NT2/D1 (cell line): ENCODE results near the gene TSC2.

Experiments
- DNase-seq: peaks from one replicate; pipeline ENCODE4 v3.0.0-alpha.2; 2011; ENCODE audit warnings: low read depth, low spot score
- H3K27me3 ChIP-seq: 2 replicates; pipeline ENCODE4 v1.6.0; 2011; ENCODE audit warnings: mild to moderate bottlenecking; ENCODE audit not compliant: insufficient read length, insufficient read depth
- H3K36me3 ChIP-seq: 2 replicates; pipeline ENCODE4 v1.6.1; 2011; ENCODE audit warnings: mild to moderate bottlenecking, low read length, mixed read lengths; ENCODE audit not compliant: insufficient read depth, insufficient read length
- H3K4me1 ChIP-seq: 2 replicates; pipeline ENCODE4 v1.5.1; 2011; ENCODE audit not compliant: insufficient read depth, insufficient read length
- H3K4me3 ChIP-seq: 2 replicates; pipeline ENCODE4 v1.5.1; 2011; ENCODE audit warnings: low read depth; ENCODE audit not compliant: insufficient read length
- H3K9ac ChIP-seq: 2 replicates; pipeline ENCODE4 v1.6.0; 2011; ENCODE audit warnings: low read depth; ENCODE audit not compliant: insufficient read length
- H3K9me3 ChIP-seq: 2 replicates; pipeline ENCODE4 v1.5.1; 2011; ENCODE audit warnings: mild to moderate bottlenecking, low read length; ENCODE audit not compliant: insufficient read depth
- SUZ12 ChIP-seq: IDR thresholded peaks from 2 replicates; pipeline ENCODE4 v1.6.1; 2011; ENCODE audit not compliant: insufficient read length, insufficient read depth; ENCODE audit errors: extremely low read depth
- YY1 ChIP-seq: IDR thresholded peaks from 2 replicates; pipeline ENCODE4 v1.6.1; 2011; ENCODE audit not compliant: insufficient read length, insufficient read depth
- ZNF274 ChIP-seq: IDR thresholded peaks from 2 replicates; pipeline ENCODE4 v1.6.1; 2011; ENCODE audit warnings: mild to moderate bottlenecking, low read depth, low read length

Gene TSC2

DNA sequence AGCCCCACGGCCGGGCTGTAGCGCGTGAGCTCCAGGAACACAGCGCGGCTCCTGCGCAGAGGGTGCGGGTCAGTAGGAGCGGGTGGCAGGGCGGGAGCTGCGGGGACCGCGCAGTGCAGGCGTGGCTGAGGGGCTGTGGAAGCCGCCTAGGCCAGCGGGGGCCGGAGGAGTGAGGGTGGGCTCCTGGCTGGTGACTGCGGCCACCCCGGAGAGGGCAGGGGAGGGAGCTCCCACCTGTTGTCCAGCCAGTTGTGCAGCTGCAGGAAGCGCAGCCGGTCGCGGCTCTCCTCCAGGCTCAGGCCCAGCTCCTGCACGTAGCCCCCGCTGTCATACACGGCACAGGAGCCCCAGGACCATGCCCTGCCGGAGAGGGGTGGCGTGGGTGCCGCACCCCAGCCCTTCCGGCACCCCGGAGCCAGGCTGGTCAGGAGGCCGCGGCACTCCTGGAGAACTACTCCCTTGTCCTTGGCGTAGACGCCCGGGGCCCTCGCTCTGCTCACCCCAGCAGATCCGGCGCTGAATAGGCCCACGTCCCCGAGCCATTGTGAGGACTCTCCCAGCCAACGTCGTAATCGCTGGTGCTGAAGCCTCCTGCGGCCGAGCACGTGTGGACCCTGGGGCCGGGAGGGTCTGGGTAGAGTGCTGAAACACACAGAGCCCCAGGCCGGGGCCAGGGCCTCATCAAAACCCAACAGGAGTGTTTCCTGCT, 43.9 kb downstream of the TSC2 start:
- no peak for TF ChIP-seq ZNF274
- TF ChIP-seq YY1: no peak
- TF ChIP-seq SUZ12: no peak
- peaks cover 90% of the 10 kb centered on the region for H3K36me3 ChIP-seq
- H3K9ac ChIP-seq: peak overlapping the region; percentile 83
- peak overlapping the region; percentile 45 for H3K4me3 ChIP-seq
- H3K4me1 ChIP-seq: peaks cover 22% of the 10 kb centered on the region
- no peaks in the 10 kb centered on the region for H3K9me3 ChIP-seq
- DNase-seq: no peak
- no peaks in the 10 kb centered on the region for H3K27me3 ChIP-seq

DNA sequence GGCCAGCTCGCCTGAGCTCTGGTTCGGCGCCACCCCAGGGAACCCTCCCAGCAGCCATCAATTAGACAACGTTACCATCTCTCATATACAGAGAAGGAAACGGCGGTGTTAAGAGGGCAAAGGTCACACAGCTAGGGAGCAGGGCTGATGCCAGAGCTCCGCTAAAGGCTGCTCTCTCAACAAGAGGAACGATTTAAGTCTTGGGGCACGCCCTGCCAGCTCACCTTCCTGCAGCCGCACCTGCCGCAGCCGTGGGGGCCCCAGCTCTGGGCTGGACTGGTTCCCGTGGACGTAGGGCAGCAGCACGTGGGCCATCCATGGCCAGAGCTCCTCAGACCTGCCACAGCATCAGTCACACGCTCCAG, 44.5 kb downstream of the TSC2 start:
- Histone ChIP-seq H3K27me3 (no peaks in the 10 kb centered on the region), H3K9ac (no peak overlapping the region), H3K4me1 (peaks cover 22% of the 10 kb centered on the region), H3K4me3 (no peak overlapping the region), H3K9me3 (no peaks in the 10 kb centered on the region), H3K36me3 (peaks cover 90% of the 10 kb centered on the region)
- no peak for DNase-seq
- no peak for TF ChIP-seq ZNF274
- no peak for TF ChIP-seq YY1
- TF ChIP-seq SUZ12: no peak

- H3K9me3 ChIP-seq: no peaks in the 10 kb centered on the region
- H3K4me1 ChIP-seq: peaks cover 22% of the 10 kb centered on the region
- peaks cover 91% of the 10 kb centered on the region for H3K36me3 ChIP-seq
- TF ChIP-seq SUZ12: no peak
- TF ChIP-seq YY1: no peak
- no peak for TF ChIP-seq ZNF274
- no peaks in the 10 kb centered on the region for H3K27me3 ChIP-seq
- H3K9ac ChIP-seq: no peak overlapping the region
- no peak for DNase-seq
- no peak overlapping the region for H3K4me3 ChIP-seq
Measured at GRCh38 chr16:2092866-2093265, 45.1 kb downstream of the TSC2 start.

DNA sequence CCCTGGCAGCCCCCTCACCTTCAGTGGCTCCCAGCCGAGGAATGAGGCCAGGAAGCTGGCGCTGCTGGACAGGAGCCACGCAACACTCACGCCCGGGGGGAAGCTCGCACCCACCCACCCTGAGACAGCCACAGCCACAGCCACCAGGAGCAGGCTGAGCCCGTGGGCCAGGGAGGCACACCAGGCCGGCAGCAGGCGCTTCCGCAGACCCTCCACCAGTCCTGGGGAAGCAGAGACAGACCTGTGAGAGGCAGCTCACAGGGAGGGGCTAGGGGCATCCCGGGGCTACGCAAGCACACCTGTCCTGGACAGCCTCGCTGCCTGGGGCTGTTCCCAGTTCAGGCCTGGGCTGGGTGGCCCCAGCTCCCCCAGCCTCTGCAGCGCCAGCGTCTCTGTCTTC, 46.0 kb downstream of the TSC2 start:
- peaks cover 82% of the 10 kb centered on the region for H3K36me3 ChIP-seq

DNA sequence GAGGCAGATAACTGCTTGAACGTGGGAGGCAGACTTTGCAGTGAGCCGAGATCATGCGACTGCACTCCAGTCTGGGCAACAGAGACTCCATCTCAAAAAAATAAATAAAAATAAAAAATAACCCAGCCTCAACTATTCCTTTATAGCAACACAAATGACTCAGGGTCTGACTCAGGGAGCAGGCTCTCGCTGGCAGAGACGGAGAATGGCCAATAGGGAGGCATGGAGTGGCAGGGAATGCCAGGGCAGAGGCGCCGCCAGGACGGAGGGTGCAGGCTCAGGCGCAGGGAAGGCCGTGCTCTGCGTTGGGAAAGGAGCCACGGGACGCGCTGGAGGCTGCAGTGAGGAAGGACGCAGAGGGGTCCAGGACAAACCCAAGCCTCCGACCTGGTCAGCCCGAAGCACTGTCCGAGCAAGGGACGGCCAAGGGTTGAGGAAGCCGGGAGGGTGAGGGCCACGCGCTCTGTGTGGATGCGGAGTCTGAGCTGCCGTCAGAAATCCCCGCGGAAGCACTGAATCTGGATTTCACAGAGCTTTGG, 47.6 kb downstream of the TSC2 start:
- peaks cover 77% of the 10 kb centered on the region for H3K36me3 ChIP-seq
- H3K9me3 ChIP-seq: no peaks in the 10 kb centered on the region
- DNase-seq: no peak
- H3K4me3 ChIP-seq: no peak overlapping the region
- TF ChIP-seq YY1 (no peak), ZNF274 (no peak), SUZ12 (no peak)
- no peaks in the 10 kb centered on the region for H3K27me3 ChIP-seq
- no peak overlapping the region for H3K9ac ChIP-seq
- H3K4me1 ChIP-seq: peaks cover 14% of the 10 kb centered on the region

More for the DNA sequence above, 46.0 kb downstream of the TSC2 start:
- TF ChIP-seq SUZ12 (no peak), ZNF274 (no peak), YY1 (no peak)
- no peak overlapping the region for H3K4me3 ChIP-seq
- no peak for DNase-seq
- H3K9me3 ChIP-seq: no peaks in the 10 kb centered on the region
- H3K9ac ChIP-seq: no peak overlapping the region
- no peaks in the 10 kb centered on the region for H3K27me3 ChIP-seq
- peaks cover 22% of the 10 kb centered on the region for H3K4me1 ChIP-seq

DNA sequence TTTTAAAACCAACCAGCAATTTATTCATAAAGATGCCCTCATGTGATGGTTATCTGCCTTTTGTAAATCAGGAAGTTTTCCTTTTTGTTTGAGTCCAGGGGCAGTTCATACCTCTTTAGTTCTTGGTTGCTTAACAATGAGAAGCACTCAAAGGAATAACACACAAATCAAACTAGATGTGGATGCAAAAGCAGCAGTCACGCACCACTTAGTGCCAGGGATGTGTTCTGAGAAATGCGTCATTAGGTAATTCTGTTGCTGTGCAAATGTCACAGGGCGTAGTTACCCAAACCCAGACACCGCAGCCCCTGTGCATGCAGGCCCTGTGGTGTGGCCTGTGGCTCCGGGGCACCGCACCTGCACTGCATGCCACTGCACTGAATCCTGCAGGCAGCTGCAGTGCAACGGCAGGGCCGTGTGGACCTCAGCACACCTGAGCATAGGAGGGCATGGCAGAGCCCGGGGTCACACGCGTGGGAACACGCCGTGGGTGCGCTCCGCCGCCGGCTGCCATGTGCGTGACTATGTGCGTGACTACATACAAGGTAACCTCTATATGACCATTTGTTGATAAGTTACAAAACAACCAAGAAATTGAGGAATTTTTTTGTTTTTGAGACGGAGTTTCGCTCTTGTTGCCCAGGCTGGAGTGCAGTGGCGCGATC, 48.3 kb downstream of the TSC2 start:
- TF ChIP-seq SUZ12 (no peak), YY1 (no peak), ZNF274 (no peak)
- Histone ChIP-seq H3K9me3 (no peaks in the 10 kb centered on the region), H3K4me1 (peaks cover 9% of the 10 kb centered on the region), H3K4me3 (no peak overlapping the region), H3K9ac (peak overlapping the region; percentile 28), H3K27me3 (no peaks in the 10 kb centered on the region), H3K36me3 (peaks cover 71% of the 10 kb centered on the region)
- no peak for DNase-seq
